Sigmoid colon (tissue), 3 donors: Measurements from ENCODE around the gene PCDHA1.

Experiments
- CTCF ChIP-seq, 4 experiments: fragments of 450-650 bp in 3 of 4; fragments of 200-600 bp in 1 of 4; IDR thresholded peaks; one replicate each; pipeline ENCODE4 v1.5.1; 2016 to 2019; ENCODE audit warnings: antibody characterized with exemption in 4 of 4, mild to moderate bottlenecking in 3 of 4, moderate library complexity in 2 of 4
- POLR2A ChIP-seq, 2 donors: fragments of 450-650 bp; IDR thresholded peaks; one replicate each; pipeline ENCODE4 v1.6.1; 2016; ENCODE audit warnings: antibody characterized with exemption in 2 of 2, mild to moderate bottlenecking in 2 of 2, moderate library complexity in 2 of 2

- no peak for TF ChIP-seq CTCF (IDR thresholded peaks at IDR 0.05)
- no peak for TF ChIP-seq POLR2A (IDR thresholded peaks at IDR 0.05)
Measured at GRCh38 chr5:140794595-140795258, 8.8 kb downstream of the PCDHA1 start, which contains the start of gene PCDHA2.
